Measurements from ENCODE around the gene PDE1C.

Gene PDE1C

GRCh38 chr7:32070406-32071360 is at the start of gene PDE1C:
Gene PDE1C, minus strand, starts transcription at chr7:32070407.
- TF ChIP-seq CTCF (conservative IDR thresholded peaks at IDR 0.05): no peak
- TF ChIP-seq ZFX (IDR thresholded peaks at IDR 0.05): no peak
- no peak within 1 kb of the TSS for H3K27ac ChIP-seq

- TF ChIP-seq CTCF (conservative IDR thresholded peaks at IDR 0.05): no peak
- TF ChIP-seq ZFX (IDR thresholded peaks at IDR 0.05): no peak
- no peak overlapping the region for H3K27ac ChIP-seq
Observed at GRCh38 chr7:32119790-32120196, 49.6 kb upstream of the PDE1C start.

GRCh38 chr7:32117837-32118236 is 47.6 kb upstream of the PDE1C start:
- no peak overlapping the region for H3K27ac ChIP-seq
- TF ChIP-seq CTCF (conservative IDR thresholded peaks at IDR 0.05): no peak
- no peak for TF ChIP-seq ZFX (IDR thresholded peaks at IDR 0.05)

GRCh38 chr7:32116436-32116835 is 46.2 kb upstream of the PDE1C start:
- no peak overlapping the region for H3K27ac ChIP-seq
- TF ChIP-seq ZFX (IDR thresholded peaks at IDR 0.05): no peak
- TF ChIP-seq CTCF (conservative IDR thresholded peaks at IDR 0.05): no peak

- H3K27ac ChIP-seq: no peak overlapping the region
- no peak for TF ChIP-seq ZFX (IDR thresholded peaks at IDR 0.05)
- TF ChIP-seq CTCF (conservative IDR thresholded peaks at IDR 0.05): no peak
Observed at GRCh38 chr7:32115831-32116230, 45.6 kb upstream of the PDE1C start.

- TF ChIP-seq ZFX (IDR thresholded peaks at IDR 0.05): no peak
Observed at GRCh38 chr7:32108651-32109050, 38.4 kb upstream of the PDE1C start.

GRCh38 chr7:32104766-32105165 is 34.6 kb upstream of the PDE1C start:
- H3K27ac ChIP-seq: no peak overlapping the region
- TF ChIP-seq ZFX (IDR thresholded peaks at IDR 0.05) (no peak), CTCF (conservative IDR thresholded peaks at IDR 0.05) (no peak)

More at GRCh38 chr7:32108651-32109050, 38.4 kb upstream of the PDE1C start:
- H3K27ac ChIP-seq: no peak overlapping the region
